Measurements from ENCODE around the gene MPO.

MPO gene

DNA sequence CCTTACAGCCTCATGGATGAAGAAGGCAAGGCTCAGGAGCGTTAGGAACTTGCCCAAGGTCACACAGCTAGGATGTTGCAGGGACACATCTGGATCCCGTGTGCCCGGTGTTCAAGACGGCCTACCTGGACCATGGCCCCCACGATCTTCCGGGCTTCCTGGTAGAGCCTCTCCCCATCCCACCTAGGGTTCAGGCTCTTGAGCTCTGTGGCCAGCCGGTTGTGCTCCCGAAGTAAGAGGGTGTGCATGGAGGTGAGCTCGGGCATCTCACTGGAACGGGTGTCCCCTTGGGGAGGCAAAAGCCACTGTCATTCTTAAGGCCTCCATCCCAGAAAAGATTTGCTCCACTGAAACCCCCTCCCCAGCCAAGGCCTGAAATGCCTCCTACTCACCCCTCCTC is 5.3 kb downstream of the MPO start:
- Histone ChIP-seq H3K9me3 (ENCODE audit: control insufficient read depth, low read length) (no peaks in the 10 kb centered on the region), H3K27ac (ENCODE audit: low read depth, low read length, severe bottlenecking) (no peak overlapping the region), H3K4me1 (ENCODE audit: control insufficient read depth, insufficient read depth, low read length, poor library complexity, severe bottlenecking) (no peaks in the 10 kb centered on the region), H3K36me3 (ENCODE audit: control insufficient read depth, insufficient read depth, low read length) (no peaks in the 10 kb centered on the region), H3K4me3 (ENCODE audit: extremely low read depth, insufficient read depth, low read length, poor library complexity, severe bottlenecking) (no peak overlapping the region)
- WGBS, 2 experiments (ENCODE audit: insufficient coverage in 2 of 2): 87 to 91% methylated on average over 9 to 10 of the region's 10 CpGs

DNA sequence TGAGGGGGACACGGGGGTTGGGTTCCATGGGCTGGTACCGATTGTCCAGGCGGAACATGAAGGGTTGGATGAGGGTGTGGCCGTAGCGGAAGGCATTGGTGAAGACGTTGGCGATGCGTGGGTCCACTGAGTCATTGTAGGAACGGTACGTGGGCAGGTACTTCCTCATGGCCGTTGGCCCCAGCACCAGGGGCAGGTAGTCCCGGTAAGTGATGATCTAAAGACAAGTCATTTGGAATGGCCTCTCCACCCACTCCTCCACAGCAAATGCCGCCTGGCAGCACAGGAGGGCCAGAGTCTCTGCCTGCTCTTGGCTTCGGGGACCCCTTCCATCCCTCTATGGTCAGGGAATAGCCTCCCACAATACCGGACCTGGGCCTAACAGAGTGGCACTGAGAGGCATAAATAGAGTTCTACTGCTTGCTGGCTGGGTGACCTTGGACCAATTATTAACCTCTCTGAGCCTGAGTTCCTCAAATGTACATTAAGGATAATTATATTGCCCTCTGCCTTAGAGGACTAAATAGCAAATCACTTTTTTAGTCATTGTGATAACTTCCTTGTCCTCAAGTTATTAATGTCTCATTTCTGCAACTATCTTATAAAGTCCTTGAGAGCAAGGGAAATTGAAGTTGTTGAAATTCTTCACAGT is 7.2 kb downstream of the MPO start:
- 91 to 94% methylated on average over 8 to 11 of the region's 15 CpGs for WGBS, 2 experiments (ENCODE audit: insufficient coverage in 2 of 2)
- no peaks in the 10 kb centered on the region for H3K36me3 ChIP-seq (ENCODE audit: control insufficient read depth, insufficient read depth, low read length)
- H3K27ac ChIP-seq (ENCODE audit: low read depth, low read length, severe bottlenecking): no peak overlapping the region
- no peaks in the 10 kb centered on the region for H3K9me3 ChIP-seq (ENCODE audit: control insufficient read depth, low read length)
- no peaks in the 10 kb centered on the region for H3K4me1 ChIP-seq (ENCODE audit: control insufficient read depth, insufficient read depth, low read length, poor library complexity, severe bottlenecking)
- no peak overlapping the region for H3K4me3 ChIP-seq (ENCODE audit: extremely low read depth, insufficient read depth, low read length, poor library complexity, severe bottlenecking)

DNA sequence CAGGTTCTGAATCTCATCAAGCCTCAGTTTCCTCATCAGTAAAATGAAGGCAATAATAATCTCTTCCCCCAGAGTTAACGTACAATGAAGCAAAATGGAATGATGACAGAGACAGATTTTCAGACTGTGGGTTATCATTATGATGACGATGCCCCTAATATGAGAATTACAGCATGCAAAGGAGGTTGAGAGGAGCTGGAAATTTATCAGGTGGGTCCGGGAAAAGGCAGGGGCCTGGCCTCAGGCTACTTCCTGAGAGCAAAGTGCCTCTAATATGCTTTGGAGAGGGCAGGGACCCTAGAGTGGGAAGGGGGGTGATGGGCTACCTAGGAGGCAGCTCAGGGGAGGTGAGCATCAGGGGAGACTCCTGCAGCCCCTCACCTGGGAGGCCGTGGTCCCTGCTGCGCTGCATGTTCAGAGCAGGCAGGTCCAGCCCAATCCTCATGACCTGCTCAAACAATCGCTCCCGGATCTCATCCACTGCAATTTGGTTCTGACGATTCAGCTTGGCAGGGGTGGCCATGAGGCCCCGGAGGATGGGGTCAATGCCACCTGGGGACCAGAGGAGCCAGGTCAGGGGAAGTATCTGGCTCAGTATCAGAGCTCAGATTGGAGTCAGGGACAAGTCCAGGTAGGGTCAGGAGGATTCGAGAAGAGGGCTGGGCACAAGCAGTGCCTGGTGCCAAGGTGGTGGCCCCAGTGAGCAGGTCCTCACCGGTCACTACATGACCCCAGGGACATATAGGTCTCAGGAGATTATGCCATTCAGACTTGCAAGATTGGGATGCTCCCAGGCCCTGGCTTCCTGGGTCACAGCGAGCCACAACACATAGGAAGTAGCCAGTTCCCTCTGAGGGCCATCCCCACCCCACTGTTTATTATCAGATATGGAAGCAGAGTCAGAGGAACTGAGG is 8.1 kb downstream of the MPO start:
- Histone ChIP-seq H3K36me3 (ENCODE audit: control insufficient read depth, insufficient read depth, low read length) (no peaks in the 10 kb centered on the region), H3K4me1 (ENCODE audit: control insufficient read depth, insufficient read depth, low read length, poor library complexity, severe bottlenecking) (no peaks in the 10 kb centered on the region), H3K27ac (ENCODE audit: low read depth, low read length, severe bottlenecking) (no peak overlapping the region), H3K4me3 (ENCODE audit: extremely low read depth, insufficient read depth, low read length, poor library complexity, severe bottlenecking) (no peak overlapping the region), H3K9me3 (ENCODE audit: control insufficient read depth, low read length) (no peaks in the 10 kb centered on the region)
- WGBS, 2 experiments (ENCODE audit: insufficient coverage in 2 of 2): 87 to 94% methylated on average over 10 of the region's 12 CpGs

DNA sequence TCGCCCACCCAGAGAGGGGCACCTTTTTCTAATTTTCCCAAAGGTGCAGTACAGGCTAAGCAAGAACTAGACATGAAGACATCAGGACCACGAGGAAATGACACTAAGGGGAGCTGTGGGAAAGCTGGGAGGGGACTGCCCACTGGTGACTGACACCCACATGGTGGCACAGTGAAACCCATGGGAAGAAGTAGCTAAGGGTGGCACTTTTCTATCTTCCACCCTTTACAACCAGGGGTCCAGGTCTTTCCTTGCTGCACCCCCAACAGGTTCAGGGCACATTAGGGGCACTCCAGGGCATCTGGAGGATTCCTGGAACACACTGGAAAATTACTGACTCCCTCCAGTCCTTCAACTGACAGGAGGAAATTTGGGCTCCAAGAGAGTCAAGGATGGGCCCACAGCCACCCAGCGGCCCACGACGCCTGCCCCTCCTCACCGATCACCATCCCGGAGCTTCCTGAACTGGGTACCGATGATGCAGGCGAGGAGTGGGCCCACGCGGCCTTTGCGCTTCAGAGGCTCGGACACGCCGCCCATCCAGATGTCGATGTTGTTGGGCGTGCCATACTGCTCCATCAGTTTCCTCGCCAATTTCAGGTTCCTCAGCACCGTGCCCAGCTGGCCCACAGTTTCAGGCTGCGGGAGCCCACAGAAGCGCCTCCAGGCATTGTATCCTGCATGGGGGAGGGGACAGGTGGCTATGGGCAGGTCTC is 9.4 kb downstream of the MPO start:
- H3K4me3 ChIP-seq (ENCODE audit: extremely low read depth, insufficient read depth, low read length, poor library complexity, severe bottlenecking): no peak overlapping the region

DNA sequence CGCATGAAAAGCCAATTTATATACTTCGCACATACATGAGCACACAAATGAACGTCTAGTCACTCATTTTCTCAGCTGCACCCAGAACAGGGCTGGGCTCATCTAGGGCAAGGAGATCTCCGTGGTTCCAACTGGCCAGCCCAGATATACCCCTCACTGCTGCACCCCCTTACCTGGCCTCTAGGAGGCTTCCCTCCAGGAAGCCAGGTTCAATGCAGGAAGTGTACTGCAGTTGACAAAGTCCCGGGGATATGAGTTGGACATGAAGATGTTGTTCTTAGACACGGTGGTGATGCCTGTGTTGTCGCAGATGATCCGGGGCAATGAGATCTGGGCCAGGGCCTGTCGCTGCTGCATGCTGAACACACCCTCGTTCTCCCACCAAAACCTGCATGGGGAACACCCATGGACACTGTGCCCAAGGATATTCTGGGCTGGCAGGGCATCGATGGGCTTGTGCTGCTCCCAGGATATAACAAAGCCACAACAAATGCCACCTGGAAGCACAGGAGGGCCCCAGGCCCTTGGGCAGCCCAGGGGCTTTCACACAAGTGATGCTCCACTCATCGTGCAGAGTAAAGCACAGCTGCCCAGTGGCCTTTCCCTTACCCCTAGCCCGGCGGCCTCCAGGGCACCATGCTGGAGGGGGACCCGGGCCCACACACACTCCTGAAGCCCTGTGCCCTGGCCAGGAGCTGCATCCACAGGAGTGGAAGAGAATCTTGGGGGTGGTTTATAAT is 10.1 kb downstream of the MPO start:
- Histone ChIP-seq H3K27ac (ENCODE audit: low read depth, low read length, severe bottlenecking) (no peak overlapping the region), H3K9me3 (ENCODE audit: control insufficient read depth, low read length) (no peaks in the 10 kb centered on the region), H3K4me3 (ENCODE audit: extremely low read depth, insufficient read depth, low read length, poor library complexity, severe bottlenecking) (no peak overlapping the region), H3K36me3 (ENCODE audit: control insufficient read depth, insufficient read depth, low read length) (no peaks in the 10 kb centered on the region), H3K4me1 (ENCODE audit: control insufficient read depth, insufficient read depth, low read length, poor library complexity, severe bottlenecking) (no peaks in the 10 kb centered on the region)
- 88 to 92% methylated on average over 11 to 13 of the region's 15 CpGs for WGBS, 2 experiments (ENCODE audit: insufficient coverage in 2 of 2)

More for the DNA sequence above, 9.4 kb downstream of the MPO start:
- Histone ChIP-seq H3K9me3 (ENCODE audit: control insufficient read depth, low read length) (no peaks in the 10 kb centered on the region), H3K4me1 (ENCODE audit: control insufficient read depth, insufficient read depth, low read length, poor library complexity, severe bottlenecking) (no peaks in the 10 kb centered on the region), H3K36me3 (ENCODE audit: control insufficient read depth, insufficient read depth, low read length) (no peaks in the 10 kb centered on the region), H3K27ac (ENCODE audit: low read depth, low read length, severe bottlenecking) (no peak overlapping the region)
- WGBS, 2 experiments (ENCODE audit: insufficient coverage in 2 of 2): 92 to 95% methylated on average over 18 to 19 of the region's 21 CpGs

DNA sequence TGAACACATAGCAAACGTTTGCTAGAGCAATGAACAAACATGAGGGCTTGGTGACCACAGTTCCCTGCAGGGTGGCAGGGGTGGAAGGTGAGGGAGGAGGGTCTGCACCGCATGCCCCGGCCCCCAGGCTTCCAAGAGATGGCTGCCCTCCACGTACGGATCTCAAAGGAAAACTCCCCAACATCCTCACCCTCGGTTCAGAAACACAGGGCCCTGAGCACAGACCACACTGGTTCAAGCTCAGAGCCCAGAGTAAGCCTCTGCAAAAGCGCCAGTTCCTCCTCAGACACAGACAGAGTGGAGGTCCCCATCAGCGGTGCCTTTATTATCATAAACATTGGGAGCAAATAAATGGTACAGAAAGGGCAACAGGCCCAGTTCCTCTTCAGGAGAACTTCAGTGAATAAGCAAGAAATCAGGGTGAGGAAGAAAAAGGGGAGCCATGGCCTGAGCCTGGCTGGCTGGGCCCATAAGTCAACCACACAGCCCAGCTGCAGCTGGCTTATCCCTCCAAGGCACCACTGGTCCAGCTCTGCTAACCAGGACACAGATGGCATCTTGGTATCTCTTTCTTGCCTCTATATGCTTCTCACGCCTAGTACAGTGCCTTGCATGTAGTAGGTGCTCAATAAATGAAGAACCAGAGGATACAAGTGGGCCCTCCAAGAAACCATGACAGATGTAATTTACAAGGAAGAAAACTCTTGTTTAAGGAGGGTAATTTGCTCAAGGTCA is 11.0 kb downstream of the MPO start:
- H3K36me3 ChIP-seq (ENCODE audit: control insufficient read depth, insufficient read depth, low read length): no peaks in the 10 kb centered on the region
- no peaks in the 10 kb centered on the region for H3K4me1 ChIP-seq (ENCODE audit: control insufficient read depth, insufficient read depth, low read length, poor library complexity, severe bottlenecking)
- no peak overlapping the region for H3K4me3 ChIP-seq (ENCODE audit: extremely low read depth, insufficient read depth, low read length, poor library complexity, severe bottlenecking)
- WGBS, 2 experiments (ENCODE audit: insufficient coverage in 2 of 2): 77 to 87% methylated on average over 2 to 6 of the region's 9 CpGs
- no peak overlapping the region for H3K27ac ChIP-seq (ENCODE audit: low read depth, low read length, severe bottlenecking)
- H3K9me3 ChIP-seq (ENCODE audit: control insufficient read depth, low read length): no peaks in the 10 kb centered on the region

DNA sequence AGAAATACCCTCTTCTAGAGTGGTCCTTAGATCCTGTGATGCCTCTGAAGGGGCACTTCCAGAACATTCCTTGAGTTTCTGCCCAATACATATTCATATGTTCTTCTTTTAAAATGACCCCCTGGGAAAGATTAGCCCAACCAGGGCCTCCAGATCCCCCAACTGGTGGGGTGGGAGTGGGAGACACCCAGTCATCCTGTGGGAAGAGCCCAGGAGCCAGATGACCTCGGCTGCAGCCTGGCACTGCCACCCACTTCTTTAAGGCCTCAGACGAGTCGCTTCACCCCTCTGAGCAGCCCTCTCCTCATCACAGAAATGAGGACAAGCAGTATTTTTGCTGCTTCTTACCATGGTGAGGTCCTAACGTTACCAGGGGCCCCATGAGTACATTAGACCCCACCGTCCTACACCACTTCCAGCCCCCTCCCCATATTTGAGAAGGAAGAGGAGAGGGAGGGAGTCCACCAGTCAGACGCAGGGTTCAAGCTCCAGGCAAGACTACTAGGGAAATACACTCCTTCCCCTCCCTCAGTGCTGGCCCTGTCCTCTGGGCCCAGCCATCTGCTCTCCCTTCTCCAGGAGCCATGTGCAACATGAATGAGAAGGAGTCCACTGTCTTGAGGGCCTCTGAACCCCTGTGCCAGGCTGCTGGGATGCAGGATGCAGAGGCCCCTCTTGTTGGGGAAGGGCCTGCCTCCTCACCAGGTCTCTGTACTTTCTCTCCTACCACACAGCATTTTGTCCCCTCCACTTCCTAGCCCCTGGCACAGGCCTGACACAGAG is 11.8 kb downstream of the MPO start:
- WGBS, 2 experiments (ENCODE audit: insufficient coverage in 2 of 2): 84 to 89% methylated on average over 3 of the region's 6 CpGs
- no peak overlapping the region for H3K27ac ChIP-seq (ENCODE audit: low read depth, low read length, severe bottlenecking)
- H3K4me1 ChIP-seq (ENCODE audit: control insufficient read depth, insufficient read depth, low read length, poor library complexity, severe bottlenecking): no peaks in the 10 kb centered on the region
- H3K4me3 ChIP-seq (ENCODE audit: extremely low read depth, insufficient read depth, low read length, poor library complexity, severe bottlenecking): no peak overlapping the region
- no peaks in the 10 kb centered on the region for H3K36me3 ChIP-seq (ENCODE audit: control insufficient read depth, insufficient read depth, low read length)
- H3K9me3 ChIP-seq (ENCODE audit: control insufficient read depth, low read length): no peaks in the 10 kb centered on the region

DNA sequence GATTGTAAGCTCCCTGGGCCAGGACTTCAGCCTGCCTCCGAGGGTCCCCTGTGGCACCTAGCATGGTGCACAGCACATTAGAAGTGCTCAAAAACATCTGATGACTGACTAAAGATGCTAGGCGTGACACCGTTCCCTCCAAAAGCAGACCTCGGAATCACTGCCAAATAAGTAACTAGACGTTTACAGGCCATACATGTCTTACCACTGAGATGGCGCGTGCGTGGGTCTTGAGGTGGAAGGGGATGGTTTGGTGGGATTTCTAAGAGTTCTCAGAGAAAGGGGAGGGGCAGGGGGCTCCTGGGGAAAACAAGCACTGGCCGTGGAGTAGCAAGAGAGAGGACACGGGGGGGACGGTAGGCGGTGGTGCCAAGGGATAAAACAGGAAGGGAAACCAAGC is 12.4 kb downstream of the MPO start:
- no peak overlapping the region for H3K4me3 ChIP-seq (ENCODE audit: extremely low read depth, insufficient read depth, low read length, poor library complexity, severe bottlenecking)
- no peaks in the 10 kb centered on the region for H3K9me3 ChIP-seq (ENCODE audit: control insufficient read depth, low read length)
- no peaks in the 10 kb centered on the region for H3K36me3 ChIP-seq (ENCODE audit: control insufficient read depth, insufficient read depth, low read length)
- no peaks in the 10 kb centered on the region for H3K4me1 ChIP-seq (ENCODE audit: control insufficient read depth, insufficient read depth, low read length, poor library complexity, severe bottlenecking)
- no peak overlapping the region for H3K27ac ChIP-seq (ENCODE audit: low read depth, low read length, severe bottlenecking)
- WGBS, 2 experiments (ENCODE audit: insufficient coverage in 2 of 2): 94 to 97% methylated on average over 6 to 12 of the region's 12 CpGs

DNA sequence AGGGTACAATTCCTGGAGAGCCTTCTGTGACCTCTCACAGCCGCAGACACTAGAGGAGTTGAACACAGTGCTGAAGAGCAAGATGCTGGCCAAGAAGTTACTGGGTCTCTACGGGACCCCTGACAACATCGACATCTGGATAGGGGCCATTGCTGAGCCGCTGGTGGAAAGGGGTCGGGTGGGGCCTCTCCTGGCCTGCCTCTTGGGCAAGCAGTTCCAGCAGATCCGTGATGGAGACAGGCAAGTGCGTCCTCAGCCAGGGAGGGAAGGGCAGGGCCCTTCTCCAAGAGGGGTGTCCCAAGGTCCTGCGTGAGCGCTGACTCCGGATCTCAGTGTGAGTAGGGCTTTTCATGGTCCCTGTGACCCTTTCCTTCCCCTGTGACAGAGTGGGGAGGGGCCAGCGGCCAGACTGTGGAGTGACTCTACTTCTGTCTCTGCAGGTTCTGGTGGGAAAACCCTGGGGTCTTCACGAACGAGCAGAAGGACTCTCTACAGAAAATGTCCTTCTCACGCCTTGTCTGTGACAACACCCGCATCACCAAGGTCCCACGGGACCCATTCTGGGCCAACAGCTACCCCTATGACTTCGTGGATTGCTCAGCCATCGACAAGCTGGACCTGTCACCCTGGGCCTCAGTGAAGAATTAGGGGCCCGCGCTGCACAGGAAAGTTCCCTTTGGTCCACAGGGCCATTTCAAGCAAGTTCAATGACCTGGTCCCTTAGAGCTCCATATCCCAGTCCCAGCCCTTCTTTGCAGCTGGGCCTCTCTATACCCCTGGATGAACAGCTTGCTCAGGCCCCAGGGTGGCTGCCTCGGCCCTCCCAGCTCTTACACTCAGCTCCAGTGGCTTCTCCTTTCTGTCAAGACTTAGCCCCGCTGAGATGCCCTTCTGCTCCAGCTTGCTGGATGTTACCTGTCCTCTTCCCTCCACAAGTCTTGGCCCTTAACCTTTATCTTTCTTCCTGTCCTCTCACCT is 13.1 kb downstream of the MPO start:
- Histone ChIP-seq H3K27ac (ENCODE audit: low read depth, low read length, severe bottlenecking) (no peak overlapping the region), H3K9me3 (ENCODE audit: control insufficient read depth, low read length) (no peaks in the 10 kb centered on the region), H3K36me3 (ENCODE audit: control insufficient read depth, insufficient read depth, low read length) (no peaks in the 10 kb centered on the region), H3K4me3 (ENCODE audit: extremely low read depth, insufficient read depth, low read length, poor library complexity, severe bottlenecking) (no peak overlapping the region), H3K4me1 (ENCODE audit: control insufficient read depth, insufficient read depth, low read length, poor library complexity, severe bottlenecking) (no peaks in the 10 kb centered on the region)
- WGBS, 2 experiments (ENCODE audit: insufficient coverage in 2 of 2): 88 to 93% methylated on average over 19 to 21 of the region's 22 CpGs
